ENCODE data around the gene DPEP1. TPM values are rescaled to one million over a fixed set of nuclear protein-coding genes. Genes with fewer than 3 reads are reported as not detected.

Gene DPEP1
- total RNA-seq, 1 donor from 2014 or later: 0.24 TPM

- Mint-ChIP-seq H3K9me3 (no peaks in the 10 kb centered on the region), H3K4me3 (no peak overlapping the region), H3K4me1 (peaks cover 16% of the 10 kb centered on the region), H3K27ac (peak overlapping the region; percentile 74), H3K36me3 (no peaks in the 10 kb centered on the region), H3K27me3 (ENCODE audit: insufficient read depth, low read depth) (peaks cover 2% of the 10 kb centered on the region)
- no peaks in the 10 kb centered on the region for H3K36me3 ChIP-seq
- peaks cover 3% of the 10 kb centered on the region for H3F3A ChIP-seq (ENCODE audit: low read depth)
- no peak for DNase-seq (ENCODE audit: low spot score)
- no peak for TF ChIP-seq EZH2 (IDR thresholded peaks at IDR 0.05)
- TF ChIP-seq EZH2phosphoT487 (IDR thresholded peaks at IDR 0.05): no peak
- TF ChIP-seq, protein P1, sequence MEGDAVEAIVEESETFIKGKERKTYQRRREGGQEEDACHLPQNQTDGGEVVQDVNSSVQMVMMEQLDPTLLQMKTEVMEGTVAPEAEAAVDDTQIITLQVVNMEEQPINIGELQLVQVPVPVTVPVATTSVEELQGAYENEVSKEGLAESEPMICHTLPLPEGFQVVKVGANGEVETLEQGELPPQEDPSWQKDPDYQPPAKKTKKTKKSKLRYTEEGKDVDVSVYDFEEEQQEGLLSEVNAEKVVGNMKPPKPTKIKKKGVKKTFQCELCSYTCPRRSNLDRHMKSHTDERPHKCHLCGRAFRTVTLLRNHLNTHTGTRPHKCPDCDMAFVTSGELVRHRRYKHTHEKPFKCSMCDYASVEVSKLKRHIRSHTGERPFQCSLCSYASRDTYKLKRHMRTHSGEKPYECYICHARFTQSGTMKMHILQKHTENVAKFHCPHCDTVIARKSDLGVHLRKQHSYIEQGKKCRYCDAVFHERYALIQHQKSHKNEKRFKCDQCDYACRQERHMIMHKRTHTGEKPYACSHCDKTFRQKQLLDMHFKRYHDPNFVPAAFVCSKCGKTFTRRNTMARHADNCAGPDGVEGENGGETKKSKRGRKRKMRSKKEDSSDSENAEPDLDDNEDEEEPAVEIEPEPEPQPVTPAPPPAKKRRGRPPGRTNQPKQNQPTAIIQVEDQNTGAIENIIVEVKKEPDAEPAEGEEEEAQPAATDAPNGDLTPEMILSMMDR (IDR thresholded peaks at IDR 0.05): no peak
- no peak overlapping the region for H3K4me3 ChIP-seq
- H3K79me2 ChIP-seq (ENCODE audit: low read depth): no peaks in the 10 kb centered on the region
- no peak overlapping the region for H3K9ac ChIP-seq
- no peaks in the 10 kb centered on the region for H3K27me3 ChIP-seq
- no peaks in the 10 kb centered on the region for H3K9me3 ChIP-seq (ENCODE audit: low read depth)
- no peaks in the 10 kb centered on the region for H4K20me1 ChIP-seq (ENCODE audit: low read depth)
- no peak overlapping the region for H2AFZ ChIP-seq (replicated peaks)
- no peak overlapping the region for H3K4me2 ChIP-seq
- no peaks in the 10 kb centered on the region for H3K4me1 ChIP-seq
- H3K27ac ChIP-seq: no peak overlapping the region
Observed at GRCh38 chr16:89595330-89596060, 17.9 kb upstream of the DPEP1 start.

- no peaks in the 10 kb centered on the region for H3K4me1 ChIP-seq
- no peak overlapping the region for H3K4me3 ChIP-seq
- H3K79me2 ChIP-seq (ENCODE audit: low read depth): no peaks in the 10 kb centered on the region
- H2AFZ ChIP-seq (replicated peaks): no peak overlapping the region
- no peak for DNase-seq (ENCODE audit: low spot score)
- H3K9me3 ChIP-seq (ENCODE audit: low read depth): no peaks in the 10 kb centered on the region
- no peak overlapping the region for H3K4me2 ChIP-seq
- H4K20me1 ChIP-seq (ENCODE audit: low read depth): no peaks in the 10 kb centered on the region
- H3K9ac ChIP-seq: no peak overlapping the region
- no peak overlapping the region for H3K4me3 Mint-ChIP-seq
- no peaks in the 10 kb centered on the region for H3K36me3 ChIP-seq
- TF ChIP-seq EZH2phosphoT487 (IDR thresholded peaks at IDR 0.05) (no peak), EZH2 (IDR thresholded peaks at IDR 0.05) (no peak)
- TF ChIP-seq, protein P1 (IDR thresholded peaks at IDR 0.05): no peak
- peaks cover 3% of the 10 kb centered on the region for H3F3A ChIP-seq (ENCODE audit: low read depth)
- H3K27me3 ChIP-seq: no peaks in the 10 kb centered on the region
- no peaks in the 10 kb centered on the region for H3K36me3 Mint-ChIP-seq
- H3K9me3 Mint-ChIP-seq: no peaks in the 10 kb centered on the region
- H3K4me1 Mint-ChIP-seq: peaks cover 20% of the 10 kb centered on the region
- H3K27ac ChIP-seq: no peak overlapping the region
- H3K27me3 Mint-ChIP-seq (ENCODE audit: insufficient read depth, low read depth): peaks cover 2% of the 10 kb centered on the region
- peak overlapping the region; percentile 74 for H3K27ac Mint-ChIP-seq
Observed at GRCh38 chr16:89596061-89596689, 17.3 kb upstream of the DPEP1 start.

DNA sequence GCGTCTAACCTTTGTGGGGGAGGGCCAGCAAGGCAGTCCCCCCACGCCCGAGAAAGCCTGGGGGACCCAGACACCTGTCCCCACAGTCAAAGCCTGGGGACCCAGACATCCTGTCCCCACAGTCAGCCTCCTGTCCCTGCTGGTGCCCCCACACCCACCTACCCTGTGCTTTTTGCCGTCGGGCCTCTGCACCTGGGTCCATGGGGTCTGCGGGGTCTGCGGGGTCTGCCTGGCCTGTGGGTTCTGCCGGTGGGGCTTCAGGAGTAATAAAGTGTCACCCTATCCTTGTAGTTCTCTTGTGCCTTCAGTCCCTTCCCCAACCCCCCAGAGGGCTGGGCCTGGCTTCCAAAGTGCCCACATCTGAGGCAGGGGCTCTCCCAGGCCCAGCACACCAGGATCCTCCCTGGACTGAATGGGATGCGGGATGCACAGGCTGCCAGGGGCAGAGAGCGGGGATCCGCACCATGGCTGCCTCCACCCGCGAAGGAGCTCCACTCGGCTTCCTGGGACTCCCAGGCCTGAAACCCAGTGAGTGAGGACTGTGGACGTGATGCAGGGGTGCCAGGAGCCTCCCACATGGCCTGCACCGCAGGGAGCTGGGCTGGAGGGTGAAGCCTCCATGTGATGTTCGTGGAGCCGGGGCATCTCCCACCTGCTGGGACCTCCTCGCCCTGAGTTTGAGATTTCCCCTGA lies 16.3 kb upstream of the DPEP1 start:
- TF ChIP-seq EZH2 (IDR thresholded peaks at IDR 0.05) (no peak), EZH2phosphoT487 (IDR thresholded peaks at IDR 0.05) (no peak)
- TF ChIP-seq, protein P1 (IDR thresholded peaks at IDR 0.05): no peak
- Histone ChIP-seq H3K79me2 (ENCODE audit: low read depth) (no peaks in the 10 kb centered on the region), H3K4me1 (peaks cover 3% of the 10 kb centered on the region), H4K20me1 (ENCODE audit: low read depth) (peaks cover 4% of the 10 kb centered on the region), H3K36me3 (no peaks in the 10 kb centered on the region), H3K4me2 (no peak overlapping the region), H2AFZ (replicated peaks) (no peak overlapping the region), H3K9ac (no peak overlapping the region), H3K4me3 (no peak overlapping the region), H3K27me3 (no peaks in the 10 kb centered on the region), H3F3A (ENCODE audit: low read depth) (peaks cover 8% of the 10 kb centered on the region), H3K9me3 (ENCODE audit: low read depth) (no peaks in the 10 kb centered on the region), H3K27ac (no peak overlapping the region)
- Mint-ChIP-seq H3K36me3 (no peaks in the 10 kb centered on the region), H3K27ac (no peak overlapping the region), H3K4me3 (no peak overlapping the region), H3K4me1 (peaks cover 22% of the 10 kb centered on the region), H3K27me3 (ENCODE audit: insufficient read depth, low read depth) (peaks cover 2% of the 10 kb centered on the region), H3K9me3 (no peaks in the 10 kb centered on the region)
- no peak for DNase-seq (ENCODE audit: low spot score)
